GM21447 (cell line): ENCODE results near the gene EMILIN1.
"Not testable (repeated sequence)": the region's sequence is repeated elsewhere in the genome, so short reads cannot be mapped to it uniquely, and the experiment has no call there.

Experiments used
- ATAC-seq: cut with Tn5 transposase; IDR thresholded peaks from one replicate; pipeline ENCODE4 v1.9.1; 2021; ENCODE audit not compliant: unreplicated experiment

EMILIN1 gene

GRCh38 chr2:27092696-27093429 is 14.4 kb downstream of the EMILIN1 start:
- no peak for ATAC-seq

- no peak for ATAC-seq
Measured at GRCh38 chr2:27093430-27094352, 15.3 kb downstream of the EMILIN1 start.

- no peak for ATAC-seq
Measured at GRCh38 chr2:27094353-27094984, 16.1 kb downstream of the EMILIN1 start.

- no peak for ATAC-seq
Measured at GRCh38 chr2:27095427-27095744, 17.0 kb downstream of the EMILIN1 start.

GRCh38 chr2:27095745-27096651 is 17.6 kb downstream of the EMILIN1 start:
- ATAC-seq: no peak

GRCh38 chr2:27096748-27097297 is 18.4 kb downstream of the EMILIN1 start:
- ATAC-seq: no peak

GRCh38 chr2:27097341-27097740 is 18.9 kb downstream of the EMILIN1 start:
- ATAC-seq: no peak

- no peak for ATAC-seq
Measured at GRCh38 chr2:27099334-27099955, 21.0 kb downstream of the EMILIN1 start.

GRCh38 chr2:27100036-27100435 is 21.6 kb downstream of the EMILIN1 start:
- ATAC-seq: no peak

GRCh38 chr2:27102329-27102728 is 23.9 kb downstream of the EMILIN1 start:
- no peak for ATAC-seq

- ATAC-seq: no peak
Measured at GRCh38 chr2:27105981-27106380, 27.6 kb downstream of the EMILIN1 start.

- ATAC-seq: no peak
Measured at GRCh38 chr2:27108221-27108620, 29.8 kb downstream of the EMILIN1 start.

- ATAC-seq: no peak
Measured at GRCh38 chr2:27109083-27109482, 30.7 kb downstream of the EMILIN1 start.

- not testable (repeated sequence) for ATAC-seq
Measured at GRCh38 chr2:27110603-27111352, 32.4 kb downstream of the EMILIN1 start.

- ATAC-seq: not testable (repeated sequence)
Measured at GRCh38 chr2:27111392-27112078, 33.1 kb downstream of the EMILIN1 start.

GRCh38 chr2:27115519-27115918 is 37.1 kb downstream of the EMILIN1 start:
- ATAC-seq: no peak

GRCh38 chr2:27117995-27118524 is 39.6 kb downstream of the EMILIN1 start:
- ATAC-seq: no peak

- ATAC-seq: no peak
Measured at GRCh38 chr2:27118525-27119329, 40.3 kb downstream of the EMILIN1 start, which contains the start of gene CGREF1. Gene CGREF1 (minus strand): TSS chr2:27119128. CDS start chr2:27104366, 14,762 bp downstream.
